Activated naive CD4-positive, alpha-beta T cell treated with anti-CD3 and anti-CD28 coated beads, Interleukin-2, amount 50 U/mL, for 72 hours (primary cell): ENCODE results near the gene ITGA1. TPM values are rescaled to one million over a fixed set of nuclear protein-coding genes. Genes with fewer than 3 reads are reported as not detected.

Source experiments
- ATAC-seq, 2 donors: fragments of 150-1000 bp; cut with Tn5 transposase; 2 replicates each; pipeline ENCODE4 v1.10.0; 2021; ENCODE audit warnings: mild to moderate bottlenecking in 2 of 2, moderate library complexity in 2 of 2
- DNase-seq, 2 donors: peaks; one replicate each; pipeline ENCODE4 v3.0.0; 2021 to 2022; ENCODE audit warnings: low spot score in 2 of 2
- H3K27ac Mint-ChIP-seq, 2 donors: one replicate each; pipeline ENCODE4 v1.8.0; 2022; ENCODE audit warnings: mild to moderate bottlenecking in 2 of 2, mixed read lengths in 2 of 2
- H3K36me3 Mint-ChIP-seq, 2 donors: one replicate each; pipeline ENCODE4 v1.8.0; 2022; ENCODE audit warnings: mixed read lengths in 2 of 2
- H3K9me3 Mint-ChIP-seq, 2 donors: one replicate each; pipeline ENCODE4 v1.8.0; 2022; ENCODE audit warnings: mixed read lengths in 2 of 2
- total RNA-seq, 2 donors: library from RNA; stranded (reverse); gene quantifications; one replicate each; pipeline ENCODE4 v1.2.3, GENCODE V29; 2022

Gene ITGA1
- total RNA-seq, 2 donors from 2014 or later = 6.0 TPM

GRCh38 chr5:52767217-52767743 lies 20.4 kb upstream of the ITGA1 start:
- peaks cover 0 to 6% of the 10 kb centered on the region in 2 donors for H3K9me3 Mint-ChIP-seq
- H3K27ac Mint-ChIP-seq = no peak overlapping the region
- ATAC-seq (no peak), DNase-seq (no peak)
- peaks cover 0 to 1% of the 10 kb centered on the region in 2 donors for H3K36me3 Mint-ChIP-seq

DNA sequence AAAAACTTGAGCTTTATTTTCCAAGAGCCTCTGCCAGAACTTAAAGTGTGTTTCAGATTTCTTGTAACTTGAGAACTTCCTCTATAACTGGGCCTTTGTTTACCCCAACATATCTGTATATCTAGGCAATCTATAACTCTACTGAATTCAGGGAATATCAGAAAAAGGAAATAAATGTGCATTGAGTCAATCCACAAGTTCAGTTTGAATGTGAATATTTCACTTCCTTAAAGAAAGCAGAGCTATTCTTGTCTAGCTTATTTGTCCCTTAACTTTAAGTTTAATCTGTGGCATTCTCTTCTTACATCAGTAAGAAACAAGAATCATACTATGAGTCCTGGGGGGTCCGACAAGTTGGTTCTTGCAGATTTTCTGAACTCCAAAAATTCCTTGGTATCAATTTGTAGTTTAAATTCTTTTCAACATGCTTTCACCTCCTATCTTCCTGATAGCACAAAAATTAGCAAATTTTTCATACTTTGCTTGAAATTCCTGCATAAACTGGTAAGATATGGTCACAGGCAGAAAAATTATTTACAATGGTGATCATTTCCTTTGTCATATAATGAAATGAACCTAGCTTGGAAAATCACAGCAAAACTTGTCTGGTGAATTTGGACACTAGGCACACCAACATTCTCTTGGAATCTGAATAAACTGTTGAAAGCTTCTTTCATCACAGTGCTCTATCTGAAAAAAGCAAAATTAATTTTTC lies 19.8 kb upstream of the ITGA1 start:
- no peak for DNase-seq
- no peak overlapping the region for H3K27ac Mint-ChIP-seq
- H3K9me3 Mint-ChIP-seq = peaks cover 0 to 4% of the 10 kb centered on the region in 2 donors
- no peak for ATAC-seq
- H3K36me3 Mint-ChIP-seq = no peaks in the 10 kb centered on the region

GRCh38 chr5:52769061-52769460 lies 18.7 kb upstream of the ITGA1 start:
- no peak for DNase-seq
- H3K9me3 Mint-ChIP-seq = peaks cover 0 to 4% of the 10 kb centered on the region in 2 donors
- ATAC-seq = no peak
- H3K36me3 Mint-ChIP-seq = no peaks in the 10 kb centered on the region
- H3K27ac Mint-ChIP-seq = no peak overlapping the region

- DNase-seq (no peak), ATAC-seq (no peak)
- no peak overlapping the region for H3K27ac Mint-ChIP-seq
- H3K9me3 Mint-ChIP-seq = peaks cover 0 to 4% of the 10 kb centered on the region in 2 donors
- no peaks in the 10 kb centered on the region for H3K36me3 Mint-ChIP-seq
Observed at GRCh38 chr5:52770287-52770939, 17.3 kb upstream of the ITGA1 start.

DNA sequence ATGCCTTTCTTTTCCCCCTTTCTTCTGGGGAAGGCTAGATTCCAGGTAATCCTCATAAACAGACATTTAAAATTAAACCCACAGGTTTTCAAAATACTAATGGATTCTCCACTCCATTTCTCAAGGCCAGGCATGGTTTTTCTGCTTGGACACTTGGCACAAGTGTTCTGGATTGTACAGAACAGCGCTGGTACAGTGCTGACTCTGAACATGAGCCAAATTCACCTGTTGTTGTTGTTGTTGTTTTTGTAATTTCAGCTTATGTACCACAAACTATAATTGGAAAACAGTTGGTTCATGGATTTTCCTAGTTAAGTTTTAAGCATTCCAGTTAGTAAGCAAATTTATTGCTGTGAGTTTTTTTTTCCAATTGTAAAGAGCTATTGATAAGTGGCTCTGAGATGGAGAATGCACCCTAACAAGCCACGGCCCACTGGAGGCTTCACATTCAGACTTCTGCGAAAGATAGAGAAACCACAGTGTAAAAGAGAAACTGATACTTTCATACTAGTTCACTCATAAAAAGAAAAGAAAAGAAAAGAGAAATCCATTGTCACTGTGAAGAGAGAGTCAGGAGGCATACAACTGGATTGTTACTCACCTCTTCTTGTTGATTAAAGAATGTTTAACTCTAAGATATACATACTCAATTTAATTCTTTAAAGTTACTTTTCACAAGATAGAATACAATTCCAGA lies 16.2 kb upstream of the ITGA1 start:
- DNase-seq = peak in 1 of 2 donors; percentile 15
- ATAC-seq = peak; percentile 92 to 96
- no peaks in the 10 kb centered on the region for H3K36me3 Mint-ChIP-seq
- peaks cover 3 to 4% of the 10 kb centered on the region in 2 donors for H3K9me3 Mint-ChIP-seq
- peak overlapping the region in 1 of 2 donors; percentile 35 for H3K27ac Mint-ChIP-seq

- peak overlapping the region in 1 of 2 donors; percentile 35 for H3K27ac Mint-ChIP-seq
- no peak for DNase-seq
Observed at GRCh38 chr5:52772668-52773067, 15.0 kb upstream of the ITGA1 start.

DNA sequence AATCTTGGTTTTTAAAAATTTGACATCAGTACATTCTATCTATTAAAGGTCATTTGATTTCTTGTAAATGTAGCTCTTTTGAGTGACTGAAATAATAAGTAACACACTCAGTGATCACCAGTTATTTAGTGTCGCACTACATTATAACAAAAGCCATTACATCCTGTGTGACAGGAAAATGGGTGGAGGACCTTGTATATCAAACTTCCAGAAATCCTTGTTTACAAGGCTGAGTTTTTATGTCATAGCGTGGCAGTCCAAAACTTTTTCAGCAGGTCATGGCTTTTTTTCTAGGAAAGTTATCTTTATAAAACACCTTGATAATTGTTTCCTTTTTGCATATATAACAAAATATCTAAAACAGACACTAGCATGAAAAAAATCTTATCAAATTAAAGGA lies 14.4 kb upstream of the ITGA1 start:
- Mint-ChIP-seq H3K9me3 (peaks cover 3 to 4% of the 10 kb centered on the region in 2 donors), H3K27ac (no peak overlapping the region)
- no peak for DNase-seq

More at GRCh38 chr5:52772668-52773067, 15.0 kb upstream of the ITGA1 start:
- H3K9me3 Mint-ChIP-seq = peaks cover 3 to 4% of the 10 kb centered on the region in 2 donors
- no peaks in the 10 kb centered on the region for H3K36me3 Mint-ChIP-seq
- no peak for ATAC-seq

DNA sequence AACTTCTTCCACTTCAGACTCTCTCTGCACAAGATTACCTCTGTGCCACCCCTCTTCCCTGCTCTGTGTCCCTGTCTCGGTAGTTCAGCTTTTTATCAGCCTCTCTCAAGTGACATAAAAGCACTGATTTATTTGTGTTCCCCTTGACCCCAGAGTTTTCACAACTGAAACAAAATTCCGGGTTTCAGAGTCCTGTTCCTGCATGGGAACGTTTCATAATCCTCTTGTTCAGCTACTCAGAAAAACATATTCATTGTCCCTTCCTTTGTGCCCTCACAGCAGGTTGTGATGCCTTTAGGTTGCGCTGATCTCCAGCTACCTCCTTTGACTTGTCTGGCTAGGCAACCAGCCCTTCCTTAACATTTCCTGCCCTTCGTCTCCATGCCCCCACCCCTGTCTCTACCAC lies 13.7 kb upstream of the ITGA1 start:
- Mint-ChIP-seq H3K27ac (no peak overlapping the region), H3K9me3 (peaks cover 3 to 4% of the 10 kb centered on the region in 2 donors), H3K36me3 (no peaks in the 10 kb centered on the region)
- no peak for DNase-seq
- ATAC-seq = no peak

More for the DNA sequence above, 14.4 kb upstream of the ITGA1 start:
- no peak for ATAC-seq
- H3K36me3 Mint-ChIP-seq = no peaks in the 10 kb centered on the region

GRCh38 chr5:52776116-52776515 lies 11.6 kb upstream of the ITGA1 start:
- Mint-ChIP-seq H3K9me3 (peaks cover 0 to 3% of the 10 kb centered on the region in 2 donors), H3K36me3 (no peaks in the 10 kb centered on the region), H3K27ac (peak overlapping the region in 1 of 2 donors; percentile 58)
- peak; percentile 46 to 65 for ATAC-seq
- peak in 1 of 2 donors; percentile 6 for DNase-seq

- Mint-ChIP-seq H3K36me3 (no peaks in the 10 kb centered on the region), H3K9me3 (peaks cover 0 to 3% of the 10 kb centered on the region in 2 donors), H3K27ac (no peak overlapping the region)
- no peak for ATAC-seq
- DNase-seq = no peak
Observed at GRCh38 chr5:52777186-52777585, 10.5 kb upstream of the ITGA1 start.

DNA sequence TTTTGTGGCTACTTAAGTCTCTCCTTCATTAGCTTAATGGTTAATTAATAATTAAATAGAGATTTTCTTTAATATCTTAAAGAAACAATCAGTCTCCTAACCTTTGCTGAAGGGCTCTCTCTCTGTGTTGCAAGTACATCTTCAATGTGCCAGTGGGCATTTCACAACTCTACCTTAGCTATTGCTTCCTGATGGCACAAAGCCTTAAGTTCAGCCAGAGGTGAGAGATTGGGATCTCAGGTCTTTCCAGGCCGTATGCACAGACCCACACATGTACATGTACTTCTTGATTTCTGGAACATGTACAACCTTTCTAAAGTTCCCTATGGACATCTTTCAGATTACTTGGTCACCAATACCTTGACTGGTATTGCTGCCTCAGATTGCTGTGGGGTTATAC lies 8.9 kb upstream of the ITGA1 start:
- Mint-ChIP-seq H3K36me3 (no peaks in the 10 kb centered on the region), H3K27ac (no peak overlapping the region), H3K9me3 (peaks cover 0 to 3% of the 10 kb centered on the region in 2 donors)
- no peak for ATAC-seq
- DNase-seq = no peak

GRCh38 chr5:52779213-52779612 lies 8.5 kb upstream of the ITGA1 start:
- no peaks in the 10 kb centered on the region for H3K36me3 Mint-ChIP-seq
- peaks cover 0 to 3% of the 10 kb centered on the region in 2 donors for H3K9me3 Mint-ChIP-seq
- no peak for DNase-seq
- no peak for ATAC-seq
- no peak overlapping the region for H3K27ac Mint-ChIP-seq

DNA sequence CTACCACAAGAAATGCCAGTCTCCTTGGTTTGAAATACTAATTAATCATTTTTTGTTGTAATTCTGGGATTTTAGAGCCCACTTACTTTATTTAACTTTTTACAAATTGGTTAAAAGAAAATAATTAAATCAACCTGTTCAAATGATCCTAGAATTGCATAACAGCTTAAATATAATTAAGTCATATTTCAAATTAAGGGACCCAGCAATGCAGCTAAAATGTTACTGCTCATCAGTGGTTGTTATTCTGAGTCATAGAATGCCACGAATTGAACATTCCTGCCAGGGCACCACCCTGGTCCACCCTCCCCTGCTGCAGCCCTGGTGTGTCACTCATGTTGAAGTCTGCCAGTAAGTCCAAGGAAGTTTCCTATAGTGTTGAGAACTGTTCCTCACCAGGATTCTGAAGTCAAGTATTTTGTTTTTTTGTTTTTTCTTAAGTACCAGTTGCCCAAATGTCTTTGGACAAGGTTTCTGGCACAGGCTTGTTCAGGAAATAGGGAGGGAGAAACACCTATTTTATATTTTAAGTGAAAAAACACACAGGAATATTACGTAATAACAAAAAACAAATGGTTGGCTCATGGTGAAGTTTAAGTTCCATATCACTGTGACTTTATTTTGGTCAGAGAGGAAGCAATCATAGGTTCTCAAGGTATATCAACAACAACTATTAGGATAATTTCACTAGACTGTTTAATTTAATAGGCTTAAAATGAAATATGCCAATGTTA lies 4.3 kb upstream of the ITGA1 start:
- ATAC-seq (no peak), DNase-seq (no peak)
- H3K9me3 Mint-ChIP-seq = no peaks in the 10 kb centered on the region

GRCh38 chr5:52784737-52785136 lies 3.0 kb upstream of the ITGA1 start:
- no peak for DNase-seq
- Mint-ChIP-seq H3K9me3 (no peaks in the 10 kb centered on the region), H3K27ac (no peak overlapping the region), H3K36me3 (no peaks in the 10 kb centered on the region)
- no peak for ATAC-seq

More for the DNA sequence above, 4.3 kb upstream of the ITGA1 start:
- no peak overlapping the region for H3K27ac Mint-ChIP-seq
- no peaks in the 10 kb centered on the region for H3K36me3 Mint-ChIP-seq

DNA sequence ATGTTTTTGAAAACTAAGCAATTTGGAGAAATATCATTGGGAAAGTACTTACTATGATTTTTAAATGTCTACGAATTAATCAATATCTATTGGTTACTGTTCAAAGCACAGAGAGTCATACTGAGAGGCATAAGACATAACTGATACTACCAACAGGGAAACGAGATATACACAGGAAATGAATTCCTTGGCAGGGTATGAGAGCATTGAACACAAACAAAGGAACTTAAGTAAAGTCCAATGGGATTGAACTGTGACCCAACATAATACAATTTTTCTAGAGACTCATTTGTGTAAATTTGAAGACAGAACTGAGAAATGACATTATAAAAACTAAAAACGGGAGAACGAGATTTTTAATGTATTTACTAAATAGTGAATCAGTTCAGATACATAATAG lies 1.3 kb upstream of the ITGA1 start:
- ATAC-seq (no peak), DNase-seq (no peak)
- no peaks in the 10 kb centered on the region for H3K9me3 Mint-ChIP-seq
- H3K36me3 Mint-ChIP-seq = peaks cover 0 to 8% of the 10 kb centered on the region in 2 donors
- H3K27ac Mint-ChIP-seq = no peak overlapping the region

GRCh38 chr5:52786949-52787599 lies 642 bp upstream of the ITGA1 start:
- ATAC-seq (peak in 1 of 2 donors; percentile 53), DNase-seq (no peak)
- Mint-ChIP-seq H3K36me3 (peaks cover 0 to 8% of the 10 kb centered on the region in 2 donors), H3K9me3 (no peaks in the 10 kb centered on the region), H3K27ac (peak overlapping the region in 1 of 2 donors; percentile 90)
